ENCODE measurements around the gene CALML4.
"Not testable (repeated sequence)": the region's sequence is repeated elsewhere in the genome, so short reads cannot be mapped to it uniquely, and the experiment has no call there.

CALML4 gene

GRCh38 chr15:68225442-68225841 is 20.3 kb upstream of the CALML4 start:
- DNase-seq (ENCODE audit: extremely low read depth in 1 of 2, low read depth in 1 of 2): not testable (repeated sequence)

- no peak for DNase-seq (ENCODE audit: extremely low read depth in 1 of 2, low read depth in 1 of 2)
These were observed 19.6 kb upstream of the CALML4 start for GRCh38 chr15:68224546-68225250.

- no peak for DNase-seq (ENCODE audit: extremely low read depth in 1 of 2, low read depth in 1 of 2)
These were observed 19.0 kb upstream of the CALML4 start for GRCh38 chr15:68224108-68224507.

GRCh38 chr15:68223171-68223570 is 18.0 kb upstream of the CALML4 start:
- DNase-seq (ENCODE audit: extremely low read depth in 1 of 2, low read depth in 1 of 2): no peak

GRCh38 chr15:68222432-68222743 is 17.3 kb upstream of the CALML4 start:
- DNase-seq (ENCODE audit: extremely low read depth in 1 of 2, low read depth in 1 of 2): not testable (repeated sequence)

GRCh38 chr15:68221530-68222431 is 16.6 kb upstream of the CALML4 start:
- not testable (repeated sequence) for DNase-seq (ENCODE audit: extremely low read depth in 1 of 2, low read depth in 1 of 2)

- DNase-seq (ENCODE audit: extremely low read depth in 1 of 2, low read depth in 1 of 2): no peak
These were observed 15.8 kb upstream of the CALML4 start for GRCh38 chr15:68220967-68221366.

GRCh38 chr15:68220489-68220888 is 15.4 kb upstream of the CALML4 start:
- no peak for DNase-seq (ENCODE audit: extremely low read depth in 1 of 2, low read depth in 1 of 2)

- DNase-seq (ENCODE audit: extremely low read depth in 1 of 2, low read depth in 1 of 2): no peak
These were observed 14.0 kb upstream of the CALML4 start for GRCh38 chr15:68218847-68219798.

- no peak for DNase-seq (ENCODE audit: extremely low read depth in 1 of 2, low read depth in 1 of 2)
These were observed 13.2 kb upstream of the CALML4 start for GRCh38 chr15:68218331-68218730.

- DNase-seq (ENCODE audit: extremely low read depth in 1 of 2, low read depth in 1 of 2): no peak
These were observed 12.2 kb upstream of the CALML4 start for GRCh38 chr15:68217341-68217740.

- no peak for DNase-seq (ENCODE audit: extremely low read depth in 1 of 2, low read depth in 1 of 2)
These were observed 9.7 kb upstream of the CALML4 start for GRCh38 chr15:68214838-68215254.

- no peak for DNase-seq (ENCODE audit: extremely low read depth in 1 of 2, low read depth in 1 of 2)
These were observed 9.1 kb upstream of the CALML4 start for GRCh38 chr15:68213991-68214837.

GRCh38 chr15:68213491-68213845 is 8.3 kb upstream of the CALML4 start:
- not testable (repeated sequence) for DNase-seq (ENCODE audit: extremely low read depth in 1 of 2, low read depth in 1 of 2)

- DNase-seq (ENCODE audit: extremely low read depth in 1 of 2, low read depth in 1 of 2): no peak
These were observed 6.7 kb upstream of the CALML4 start for GRCh38 chr15:68211656-68212320.

- peak in 1 of 2 donors; percentile 32 for DNase-seq (ENCODE audit: extremely low read depth in 1 of 2, low read depth in 1 of 2)
These were observed 5.9 kb upstream of the CALML4 start for GRCh38 chr15:68210821-68211655.

- no peak for DNase-seq (ENCODE audit: extremely low read depth in 1 of 2, low read depth in 1 of 2)
These were observed 5.3 kb upstream of the CALML4 start for GRCh38 chr15:68210409-68210756.

GRCh38 chr15:68209735-68210408 is 4.7 kb upstream of the CALML4 start:
- DNase-seq (ENCODE audit: extremely low read depth in 1 of 2, low read depth in 1 of 2): peak in 1 of 2 donors; percentile 10

Data from activated CD8-positive, alpha-beta memory T cell treated with anti-CD3 and anti-CD28 coated beads for 1 hour (primary cell).